CD4-positive, alpha-beta T cell (primary cell): Measurements from ENCODE around the gene SYNJ1. TPM values are rescaled to one million over a fixed set of nuclear protein-coding genes. Genes with fewer than 3 reads are reported as not detected.

Experiments
- ATAC-seq: fragments of 200-7000 bp; cut with Tn5 transposase; one replicate; pipeline ENCODE4 v1.10.0; 2022; ENCODE audit warnings: mild to moderate bottlenecking; ENCODE audit not compliant: poor library complexity
- CTCF ChIA-PET: fragments of 350-600 bp; sonication (Branson Sonifier 250); formaldehyde crosslinking; loops from one replicate; lab custom pipeline; 2021; ENCODE audit warnings: antibody characterized with exemption, inconsistent platforms; lab: Charles Lee
- POLR2A ChIA-PET: fragments of 350-600 bp; sonication (Branson Sonifier 250); formaldehyde crosslinking; loops from one replicate; lab custom pipeline; 2021; ENCODE audit warnings: antibody characterized with exemption, inconsistent platforms; lab: Charles Lee
- DNase-seq, 14 experiments: peaks; one replicate each; pipeline ENCODE4 v3.0.0-alpha.2; 2013 to 2020; ENCODE audit warnings: mixed read lengths in 2 of 14
- H3K27ac ChIP-seq, 2 donors: one replicate each; pipeline versions ENCODE4 v1.5.1 to v1.7.0; 2013; ENCODE audit warnings: low read length in 2 of 2, low read depth in 1 of 2, mild to moderate bottlenecking in 1 of 2
- H3K27me3 ChIP-seq, 2 experiments: 1 replicate in 1 of 2; 2 replicates in 1 of 2; pipeline versions ENCODE4 v1.6.1 to v1.7.0; 2013; ENCODE audit warnings: low read length in 2 of 2, control low read depth in 1 of 2, mild to moderate bottlenecking in 1 of 2, moderate library complexity in 1 of 2; ENCODE audit not compliant: insufficient read depth in 2 of 2, control insufficient read depth in 1 of 2
- H3K36me3 ChIP-seq: one replicate; pipeline ENCODE4 v1.6.1; 2013; ENCODE audit warnings: low read length, control low read depth; ENCODE audit not compliant: insufficient read depth
- H3K4me1 ChIP-seq: one replicate; pipeline ENCODE4 v1.6.1; 2013; ENCODE audit warnings: low read length, control low read depth; ENCODE audit not compliant: insufficient read depth
- H3K4me3 ChIP-seq: one replicate; pipeline ENCODE4 v1.5.1; 2013; ENCODE audit warnings: mild to moderate bottlenecking, low read length, moderate library complexity
- H3K9me3 ChIP-seq, 2 experiments: 1 replicate in 1 of 2; 2 replicates in 1 of 2; pipeline versions ENCODE4 v1.6.1 to v1.7.0; 2013; ENCODE audit warnings: low read length in 2 of 2, mild to moderate bottlenecking in 2 of 2, control low read depth in 1 of 2, moderate library complexity in 1 of 2; ENCODE audit not compliant: control insufficient read depth in 1 of 2, insufficient read depth in 1 of 2
- H3K27ac Mint-ChIP-seq: one replicate; pipeline ENCODE4 v1.8.0; 2020; ENCODE audit warnings: mixed read lengths
- H3K27me3 Mint-ChIP-seq: one replicate; pipeline ENCODE4 v1.8.0; 2021; ENCODE audit warnings: mixed read lengths
- H3K36me3 Mint-ChIP-seq: one replicate; pipeline ENCODE4 v1.8.0; 2021; ENCODE audit warnings: low read depth, mixed read lengths
- H3K4me1 Mint-ChIP-seq: one replicate; pipeline ENCODE4 v1.8.0; 2021; ENCODE audit warnings: low read depth, mixed read lengths
- H3K4me3 Mint-ChIP-seq: one replicate; pipeline ENCODE4 v1.8.0; 2020; ENCODE audit warnings: mild to moderate bottlenecking, mixed read lengths
- H3K9me3 Mint-ChIP-seq: one replicate; pipeline ENCODE4 v1.8.0; 2020; ENCODE audit warnings: mixed read lengths
- CTCF ChIP-seq: fragments of 200-600 bp; IDR thresholded peaks from one replicate; pipeline ENCODE4 v1.8.0; 2022; ENCODE audit warnings: antibody characterized with exemption, mild to moderate bottlenecking
- intact Hi-C, 2 experiments: fragments of 100-400 bp; cut with DNase I in 1 of 2; cut with micrococcal nuclease in 1 of 2; formaldehyde crosslinking; loops; one replicate each; pipeline versions ENCODE4 v1.15.1 to v1.9.0; 2023 to 2025; cut with DNase I, micrococcal nuclease
- total RNA-seq, 174 experiments: library from RNA in 2 of 174; stranded (reverse) in 2 of 174; gene quantifications; one replicate each; pipeline ENCODE4 v1.2.3 and lab custom pipeline; 2021 to 2026

The SYNJ1 gene
- total RNA-seq, 2 experiments from 2014 or later = 14.3 to 15.6 TPM

- CTCF ChIA-PET = no interaction called here
- H3K36me3 Mint-ChIP-seq = no peaks in the 10 kb centered on the region
- POLR2A ChIA-PET = no interaction called here
Measured at GRCh38 chr21:32593690-32594089, 134.1 kb downstream of the SYNJ1 start.

GRCh38 chr21:32592929-32593502 is 134.8 kb downstream of the SYNJ1 start:
- Mint-ChIP-seq H3K4me3 (no peak overlapping the region), H3K27ac (no peak overlapping the region), H3K9me3 (no peaks in the 10 kb centered on the region), H3K36me3 (no peaks in the 10 kb centered on the region), H3K27me3 (no peaks in the 10 kb centered on the region), H3K4me1 (no peaks in the 10 kb centered on the region)
- intact Hi-C loops = no loop called here
- no peak for TF ChIP-seq CTCF
- Histone ChIP-seq H3K27ac (no peak overlapping the region), H3K9me3 (no peaks in the 10 kb centered on the region), H3K4me3 (no peak overlapping the region), H3K36me3 (no peaks in the 10 kb centered on the region), H3K4me1 (no peaks in the 10 kb centered on the region), H3K27me3 (no peaks in the 10 kb centered on the region)
- no peak for ATAC-seq
- ChIA-PET POLR2A (no interaction called here), CTCF (no interaction called here)
- DNase-seq = no peak

More at GRCh38 chr21:32593690-32594089, 134.1 kb downstream of the SYNJ1 start:
- no peaks in the 10 kb centered on the region for H3K4me1 ChIP-seq
- no peaks in the 10 kb centered on the region for H3K9me3 ChIP-seq
- H3K27ac ChIP-seq = no peak overlapping the region
- no peaks in the 10 kb centered on the region for H3K4me1 Mint-ChIP-seq
- H3K36me3 ChIP-seq = no peaks in the 10 kb centered on the region
- H3K27me3 ChIP-seq = no peaks in the 10 kb centered on the region
- ATAC-seq (no peak), DNase-seq (no peak)
- H3K4me3 ChIP-seq = no peak overlapping the region
- no peaks in the 10 kb centered on the region for H3K27me3 Mint-ChIP-seq
- intact Hi-C loops = no loop called here
- H3K9me3 Mint-ChIP-seq = no peaks in the 10 kb centered on the region
- no peak overlapping the region for H3K4me3 Mint-ChIP-seq
- TF ChIP-seq CTCF = no peak
- H3K27ac Mint-ChIP-seq = no peak overlapping the region

- H3K4me1 Mint-ChIP-seq = no peaks in the 10 kb centered on the region
- H3K4me1 ChIP-seq = no peaks in the 10 kb centered on the region
- H3K9me3 ChIP-seq = no peaks in the 10 kb centered on the region
- no peaks in the 10 kb centered on the region for H3K27me3 ChIP-seq
- no peak overlapping the region for H3K4me3 Mint-ChIP-seq
- no peak for ATAC-seq
- intact Hi-C loops = no loop called here
- DNase-seq = no peak
- no peak overlapping the region for H3K27ac ChIP-seq
- TF ChIP-seq CTCF = no peak
- H3K27me3 Mint-ChIP-seq = no peaks in the 10 kb centered on the region
- H3K9me3 Mint-ChIP-seq = no peaks in the 10 kb centered on the region
- H3K27ac Mint-ChIP-seq = no peak overlapping the region
- H3K36me3 ChIP-seq = no peaks in the 10 kb centered on the region
- no peak overlapping the region for H3K4me3 ChIP-seq
- CTCF ChIA-PET = no interaction called here
- POLR2A ChIA-PET = no interaction called here
- H3K36me3 Mint-ChIP-seq = no peaks in the 10 kb centered on the region
Measured at GRCh38 chr21:32590130-32590529, 137.7 kb downstream of the SYNJ1 start.
